ENCODE data around the gene MFSD12.

The MFSD12 gene

DNA sequence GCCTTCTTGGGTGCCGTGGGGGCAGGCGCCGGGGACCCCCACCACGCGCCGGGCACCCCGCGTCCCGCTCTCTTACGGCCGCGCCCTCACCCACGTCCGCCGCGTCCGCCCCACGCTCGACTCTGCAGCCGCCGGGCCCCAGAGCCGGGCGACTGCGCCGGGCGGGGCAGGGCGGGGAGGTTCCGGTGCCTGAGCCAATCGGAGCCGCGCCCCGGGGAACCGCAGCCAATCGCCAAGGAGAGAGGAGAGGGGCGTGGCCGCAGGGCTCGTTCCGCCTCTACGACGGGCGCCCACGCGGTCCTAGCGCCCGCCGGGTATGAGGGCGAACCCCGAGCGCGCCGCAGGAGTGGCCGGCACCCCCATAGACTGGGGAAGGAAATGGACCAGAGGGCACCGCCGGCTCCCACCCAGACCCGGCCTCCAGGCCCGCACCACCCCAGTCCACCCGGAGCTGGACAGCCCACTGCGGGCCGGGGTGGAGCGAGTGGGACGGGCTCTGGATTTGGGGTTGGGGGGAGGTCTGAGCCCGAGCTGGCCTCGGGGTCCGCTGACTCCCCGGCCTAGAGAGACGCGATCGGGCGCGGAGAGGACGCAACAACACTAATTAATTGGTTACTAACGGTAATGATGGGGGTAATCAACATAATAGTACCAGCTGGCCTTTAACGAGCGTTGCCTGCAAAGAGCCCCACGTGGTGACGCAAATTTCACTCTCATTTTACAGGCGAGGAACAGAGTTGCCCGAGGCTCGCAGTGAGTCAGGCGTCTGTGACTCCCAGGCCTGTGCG, at the start of gene MFSD12:
Gene MFSD12, minus strand, starts transcription at position 126 of the 788 bp plus-strand sequence. CDS start 183 bp downstream, outside the sequence.
- no peaks in the 10 kb centered on the region for H3K36me3 ChIP-seq (ENCODE audit: control insufficient read depth, insufficient read depth, low read length)
- H3K27ac ChIP-seq (ENCODE audit: low read depth, low read length), result peak within 1 kb of the TSS; percentile 33; the same call in 1 of the 2 replicates
- peaks cover 6% of the 10 kb centered on the region; the same call in 1 of the 2 replicates for H3K4me1 ChIP-seq (ENCODE audit: control insufficient read depth, insufficient read depth, low read length)
- H3K4me3 ChIP-seq (ENCODE audit: low read depth, low read length), result peak within 1 kb of the TSS; percentile 98
- no peaks in the 10 kb centered on the region for H3K9me3 ChIP-seq (ENCODE audit: control insufficient read depth, insufficient read depth, low read depth, low read length)
- H3K9ac ChIP-seq (ENCODE audit: low read length), result peak within 1 kb of the TSS; percentile 69
- H3K27me3 ChIP-seq (ENCODE audit: control insufficient read depth, insufficient read depth, low read length), result no peaks in the 10 kb centered on the region; the same call in 1 of the 2 replicates

DNA sequence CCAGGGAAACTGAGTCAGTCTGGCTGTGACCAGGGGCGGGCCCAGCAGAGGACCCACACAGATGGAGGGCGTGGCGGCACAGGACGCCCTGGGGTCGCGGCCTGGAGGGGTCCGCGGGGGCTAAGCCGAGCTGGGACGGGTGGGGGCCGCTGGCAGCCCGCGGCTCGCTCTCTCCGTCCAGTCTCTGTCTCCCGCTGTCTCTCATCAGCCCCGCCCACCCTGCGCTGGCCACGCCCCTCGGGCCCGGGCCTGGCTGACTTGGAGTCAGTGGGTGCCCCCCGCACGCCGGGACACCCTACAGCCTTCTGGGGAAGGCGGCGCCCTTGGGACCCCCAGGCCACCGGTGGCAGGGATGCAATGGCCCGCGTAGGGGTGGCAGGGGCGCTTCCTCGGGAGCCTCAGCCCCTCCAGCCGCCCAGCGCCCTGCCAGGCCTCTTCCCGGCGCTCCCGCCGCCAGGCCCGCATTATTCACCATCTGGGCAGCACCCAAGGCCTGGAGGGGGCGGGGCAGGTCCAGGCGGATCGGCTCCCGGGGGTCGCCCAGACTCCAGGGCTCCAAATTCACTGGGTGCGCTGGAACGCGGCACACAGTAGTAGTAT, 49.4 kb upstream of the MFSD12 start, which contains the start of gene TBXA2R:
Gene TBXA2R, minus strand, starts transcription at position 186 of the 600 bp plus-strand sequence. CDS start 6,241 bp downstream, outside the sequence.
- peak within 1 kb of the TSS; percentile 31 for H3K9ac ChIP-seq (ENCODE audit: low read length)
- H3K4me1 ChIP-seq (ENCODE audit: control insufficient read depth, insufficient read depth, low read length), result peaks cover 8% of the 10 kb centered on the region; the same call in 1 of the 2 replicates
- H3K27ac ChIP-seq (ENCODE audit: low read depth, low read length), result no peak within 1 kb of the TSS
- no peaks in the 10 kb centered on the region for H3K9me3 ChIP-seq (ENCODE audit: control insufficient read depth, insufficient read depth, low read depth, low read length)
- peaks cover 20% of the 10 kb centered on the region for H3K36me3 ChIP-seq (ENCODE audit: control insufficient read depth, insufficient read depth, low read length)
- peak within 1 kb of the TSS; percentile 64 for H3K4me3 ChIP-seq (ENCODE audit: low read depth, low read length)
- peaks cover 13% of the 10 kb centered on the region for H3K27me3 ChIP-seq (ENCODE audit: control insufficient read depth, insufficient read depth, low read length)

DNA sequence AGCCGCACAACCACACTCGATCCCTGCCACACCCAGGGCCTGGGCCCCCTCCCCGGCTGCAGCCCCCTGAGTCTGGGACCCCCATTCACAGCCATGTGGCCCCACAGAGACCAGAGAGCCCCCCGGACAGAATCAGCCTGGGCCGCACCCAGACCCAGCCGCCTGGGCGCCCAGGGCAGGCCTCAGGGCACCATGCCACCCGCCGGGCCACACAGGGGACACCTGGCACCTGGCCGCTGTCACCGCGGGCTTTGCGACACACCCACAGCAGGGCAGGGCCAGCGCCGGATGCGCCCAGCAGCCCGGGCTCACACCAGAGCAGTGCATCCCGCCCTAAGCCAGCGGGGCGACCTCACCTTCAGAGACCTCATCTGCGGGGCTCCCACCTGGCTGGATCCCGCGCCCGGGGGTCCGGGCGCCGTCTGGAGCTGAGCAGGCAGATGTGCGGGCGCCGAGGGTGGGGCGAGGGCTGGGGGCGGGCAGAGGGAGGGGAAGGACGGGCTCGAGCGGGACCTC, 48.8 kb upstream of the MFSD12 start:
- Histone ChIP-seq H3K27ac (ENCODE audit: low read depth, low read length) (no peak overlapping the region), H3K4me3 (ENCODE audit: low read depth, low read length) (peak overlapping the region; percentile 64), H3K9ac (ENCODE audit: low read length) (no peak overlapping the region)

DNA sequence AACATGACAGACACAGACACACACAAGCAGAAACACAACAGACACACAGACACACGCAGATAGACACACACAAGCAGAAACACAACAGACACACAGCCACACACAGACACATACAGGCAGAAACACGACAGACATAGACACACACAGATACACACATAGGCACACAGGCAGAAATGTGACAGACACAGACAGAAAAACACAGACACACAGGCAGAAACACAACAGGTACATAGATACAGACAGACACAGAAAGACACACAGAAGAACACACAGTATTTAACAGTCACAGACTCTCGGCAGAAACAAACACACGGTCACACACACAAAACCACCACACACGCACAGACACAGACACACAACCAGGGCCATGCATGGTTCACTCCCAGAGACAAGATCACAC, 48.4 kb upstream of the MFSD12 start:
- peak overlapping the region; percentile 64 for H3K4me3 ChIP-seq (ENCODE audit: low read depth, low read length)
- no peaks in the 10 kb centered on the region for H3K9me3 ChIP-seq (ENCODE audit: control insufficient read depth, insufficient read depth, low read depth, low read length)
- H3K9ac ChIP-seq (ENCODE audit: low read length), result no peak overlapping the region
- H3K36me3 ChIP-seq (ENCODE audit: control insufficient read depth, insufficient read depth, low read length), result peaks cover 11% of the 10 kb centered on the region
- peaks cover 8% of the 10 kb centered on the region; the same call in 1 of the 2 replicates for H3K4me1 ChIP-seq (ENCODE audit: control insufficient read depth, insufficient read depth, low read length)
- H3K27me3 ChIP-seq (ENCODE audit: control insufficient read depth, insufficient read depth, low read length), result peaks cover 13% of the 10 kb centered on the region
- H3K27ac ChIP-seq (ENCODE audit: low read depth, low read length), result no peak overlapping the region

More for the DNA sequence above, 48.8 kb upstream of the MFSD12 start:
- H3K36me3 ChIP-seq (ENCODE audit: control insufficient read depth, insufficient read depth, low read length), result peaks cover 15% of the 10 kb centered on the region
- peaks cover 8% of the 10 kb centered on the region; the same call in 1 of the 2 replicates for H3K4me1 ChIP-seq (ENCODE audit: control insufficient read depth, insufficient read depth, low read length)
- peaks cover 13% of the 10 kb centered on the region for H3K27me3 ChIP-seq (ENCODE audit: control insufficient read depth, insufficient read depth, low read length)
- H3K9me3 ChIP-seq (ENCODE audit: control insufficient read depth, insufficient read depth, low read depth, low read length), result no peaks in the 10 kb centered on the region

DNA sequence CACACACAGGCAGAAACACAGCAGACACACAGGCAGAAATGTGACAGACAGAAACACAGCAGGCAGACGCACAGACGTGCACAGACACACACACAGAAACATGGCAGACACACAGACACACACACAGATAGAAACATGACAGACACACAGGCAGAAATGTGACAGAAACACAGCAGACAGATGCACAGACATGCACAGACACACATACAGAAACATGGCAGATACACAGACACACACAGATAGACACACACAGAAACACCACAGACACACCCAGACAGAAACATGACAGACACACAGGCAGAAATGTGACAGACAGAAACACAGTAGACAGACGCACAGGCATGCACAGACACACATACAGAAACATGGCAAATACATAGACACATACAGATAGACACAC, 48.0 kb upstream of the MFSD12 start:
- Histone ChIP-seq H3K27ac (ENCODE audit: low read depth, low read length) (no peak overlapping the region), H3K9ac (ENCODE audit: low read length) (no peak overlapping the region), H3K9me3 (ENCODE audit: control insufficient read depth, insufficient read depth, low read depth, low read length) (no peaks in the 10 kb centered on the region), H3K4me1 (ENCODE audit: control insufficient read depth, insufficient read depth, low read length) (peaks cover 8% of the 10 kb centered on the region; the same call in 1 of the 2 replicates), H3K36me3 (ENCODE audit: control insufficient read depth, insufficient read depth, low read length) (peaks cover 7% of the 10 kb centered on the region), H3K4me3 (ENCODE audit: low read depth, low read length) (peak overlapping the region; percentile 64; the same call in 1 of the 2 replicates), H3K27me3 (ENCODE audit: control insufficient read depth, insufficient read depth, low read length) (peaks cover 13% of the 10 kb centered on the region)

DNA sequence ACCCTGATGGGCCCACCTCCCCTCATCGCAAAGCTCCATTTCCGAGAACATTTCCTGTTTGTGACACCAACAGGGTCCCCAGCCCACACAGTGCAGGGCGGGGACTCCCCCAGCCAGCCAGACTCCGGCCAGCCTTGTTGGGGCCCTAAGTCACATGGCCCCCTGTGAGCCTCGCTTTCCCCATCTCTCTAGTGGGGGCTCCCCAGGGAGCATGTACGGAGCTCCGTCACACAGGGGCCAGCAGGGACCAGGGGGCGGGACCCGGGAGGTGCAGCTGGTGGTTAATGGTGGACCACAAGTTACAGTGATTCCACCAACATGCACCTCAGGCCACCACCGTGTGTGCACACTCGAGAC, 47.6 kb upstream of the MFSD12 start:
- H3K4me1 ChIP-seq (ENCODE audit: control insufficient read depth, insufficient read depth, low read length), result peaks cover 8% of the 10 kb centered on the region; the same call in 1 of the 2 replicates
- H3K9ac ChIP-seq (ENCODE audit: low read length), result no peak overlapping the region
- H3K36me3 ChIP-seq (ENCODE audit: control insufficient read depth, insufficient read depth, low read length), result peaks cover 3% of the 10 kb centered on the region; the same call in 1 of the 2 replicates
- H3K9me3 ChIP-seq (ENCODE audit: control insufficient read depth, insufficient read depth, low read depth, low read length), result no peaks in the 10 kb centered on the region
- H3K27ac ChIP-seq (ENCODE audit: low read depth, low read length), result no peak overlapping the region
- H3K4me3 ChIP-seq (ENCODE audit: low read depth, low read length), result no peak overlapping the region
- peaks cover 13% of the 10 kb centered on the region for H3K27me3 ChIP-seq (ENCODE audit: control insufficient read depth, insufficient read depth, low read length)

DNA sequence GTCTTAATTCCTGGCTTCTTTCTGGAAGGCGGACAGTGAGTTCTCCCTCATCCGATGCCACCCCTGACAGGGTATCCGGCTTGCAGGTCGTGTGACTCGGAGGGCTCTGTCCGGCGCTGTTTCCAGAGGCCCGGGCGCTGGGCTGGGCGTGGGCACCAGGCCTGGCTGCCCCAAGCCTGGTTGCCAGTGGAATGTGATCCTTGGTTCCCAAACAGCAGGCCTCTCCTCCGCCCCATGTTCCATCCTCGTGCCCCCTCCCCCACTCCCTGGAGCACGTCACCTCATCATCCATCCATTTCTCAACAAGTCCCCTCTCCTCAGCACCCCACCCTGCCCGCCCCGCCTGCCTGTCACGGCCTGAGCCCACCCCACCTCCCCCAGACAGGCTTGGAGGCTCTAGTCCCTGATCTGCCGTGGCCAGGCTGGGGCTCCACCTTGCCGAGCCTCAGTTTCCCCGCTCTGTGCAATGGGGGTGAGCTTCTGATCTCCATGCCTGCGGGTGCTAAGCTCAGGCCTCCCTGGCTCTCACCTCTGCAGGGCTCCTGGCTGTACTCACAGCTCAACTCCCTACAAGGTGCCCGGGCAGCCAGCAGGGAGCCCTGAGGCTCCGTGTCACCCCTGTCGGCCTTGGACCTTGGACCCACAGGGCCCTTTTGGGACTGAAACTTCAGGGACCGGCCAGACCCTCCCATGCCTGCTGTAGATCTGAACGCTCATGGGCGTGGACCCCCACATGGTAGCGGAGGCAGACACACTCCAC, 47.0 kb upstream of the MFSD12 start:
- H3K36me3 ChIP-seq (ENCODE audit: control insufficient read depth, insufficient read depth, low read length), result no peaks in the 10 kb centered on the region
- no peak overlapping the region for H3K9ac ChIP-seq (ENCODE audit: low read length)
- peaks cover 13% of the 10 kb centered on the region for H3K27me3 ChIP-seq (ENCODE audit: control insufficient read depth, insufficient read depth, low read length)
- no peak overlapping the region for H3K27ac ChIP-seq (ENCODE audit: low read depth, low read length)
- peaks cover 8% of the 10 kb centered on the region; the same call in 1 of the 2 replicates for H3K4me1 ChIP-seq (ENCODE audit: control insufficient read depth, insufficient read depth, low read length)
- H3K9me3 ChIP-seq (ENCODE audit: control insufficient read depth, insufficient read depth, low read depth, low read length), result no peaks in the 10 kb centered on the region
- H3K4me3 ChIP-seq (ENCODE audit: low read depth, low read length), result no peak overlapping the region

DNA sequence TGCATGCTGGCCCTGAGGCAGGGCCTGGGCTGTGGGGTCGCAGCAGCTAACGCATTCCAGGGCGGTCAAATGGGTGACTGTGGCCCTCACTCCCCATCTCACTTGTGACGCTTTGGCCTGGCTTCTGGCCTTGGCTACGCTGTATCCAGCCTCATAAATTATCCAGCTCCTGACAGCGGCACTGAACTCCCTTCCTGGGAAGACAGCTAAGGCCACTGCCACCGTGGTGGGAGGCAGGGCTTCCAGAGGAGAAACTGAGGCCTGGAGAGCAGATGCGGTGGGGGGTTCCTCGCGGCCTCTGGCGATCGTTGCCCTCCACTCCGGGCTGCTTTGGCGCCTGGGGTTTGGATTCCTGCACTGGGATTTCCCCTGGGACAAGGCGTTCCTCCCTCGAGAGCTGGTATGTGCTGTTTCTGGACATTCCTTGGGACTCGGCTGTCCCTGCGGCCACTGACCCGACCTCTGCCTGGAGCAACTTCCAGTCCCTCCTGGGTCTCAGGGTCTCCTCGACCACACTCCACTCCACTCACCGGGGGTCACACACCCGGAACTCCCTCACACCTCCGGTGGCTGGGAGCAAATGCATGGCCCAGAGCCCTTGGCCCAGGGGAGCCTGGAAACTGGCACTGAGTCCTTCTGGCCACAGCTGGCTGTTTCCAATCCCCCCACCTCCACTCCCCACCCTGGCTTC, 45.9 kb upstream of the MFSD12 start:
- Histone ChIP-seq H3K36me3 (ENCODE audit: control insufficient read depth, insufficient read depth, low read length) (no peaks in the 10 kb centered on the region), H3K4me3 (ENCODE audit: low read depth, low read length) (no peak overlapping the region), H3K27me3 (ENCODE audit: control insufficient read depth, insufficient read depth, low read length) (peaks cover 13% of the 10 kb centered on the region), H3K4me1 (ENCODE audit: control insufficient read depth, insufficient read depth, low read length) (peaks cover 5% of the 10 kb centered on the region; the same call in 1 of the 2 replicates), H3K9me3 (ENCODE audit: control insufficient read depth, insufficient read depth, low read depth, low read length) (no peaks in the 10 kb centered on the region), H3K27ac (ENCODE audit: low read depth, low read length) (no peak overlapping the region), H3K9ac (ENCODE audit: low read length) (no peak overlapping the region)

DNA sequence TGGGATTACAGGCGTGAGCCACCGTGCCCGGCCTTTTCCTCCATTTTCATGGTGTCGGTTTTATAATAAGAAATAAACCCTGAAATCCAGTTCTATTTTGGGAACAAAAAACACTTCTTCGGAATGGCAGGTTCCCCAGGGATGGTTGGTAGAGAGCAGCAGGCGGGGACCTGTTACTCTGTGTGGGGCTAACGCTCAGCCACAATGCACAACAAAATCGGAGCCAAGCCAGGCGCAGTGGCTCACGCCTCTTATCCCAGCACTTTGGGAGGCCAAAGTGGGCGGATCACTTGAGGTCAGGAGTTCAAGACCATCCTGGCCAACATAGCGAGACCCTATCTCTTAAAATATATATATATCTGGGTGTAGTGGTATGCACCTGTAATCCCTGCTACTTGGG, 43.6 kb upstream of the MFSD12 start:
- Histone ChIP-seq H3K36me3 (ENCODE audit: control insufficient read depth, insufficient read depth, low read length) (no peaks in the 10 kb centered on the region), H3K4me1 (ENCODE audit: control insufficient read depth, insufficient read depth, low read length) (no peaks in the 10 kb centered on the region; the same call in 1 of the 2 replicates), H3K9ac (ENCODE audit: low read length) (no peak overlapping the region), H3K27me3 (ENCODE audit: control insufficient read depth, insufficient read depth, low read length) (peaks cover 10% of the 10 kb centered on the region), H3K4me3 (ENCODE audit: low read depth, low read length) (no peak overlapping the region), H3K27ac (ENCODE audit: low read depth, low read length) (no peak overlapping the region), H3K9me3 (ENCODE audit: control insufficient read depth, insufficient read depth, low read depth, low read length) (no peaks in the 10 kb centered on the region)

DNA sequence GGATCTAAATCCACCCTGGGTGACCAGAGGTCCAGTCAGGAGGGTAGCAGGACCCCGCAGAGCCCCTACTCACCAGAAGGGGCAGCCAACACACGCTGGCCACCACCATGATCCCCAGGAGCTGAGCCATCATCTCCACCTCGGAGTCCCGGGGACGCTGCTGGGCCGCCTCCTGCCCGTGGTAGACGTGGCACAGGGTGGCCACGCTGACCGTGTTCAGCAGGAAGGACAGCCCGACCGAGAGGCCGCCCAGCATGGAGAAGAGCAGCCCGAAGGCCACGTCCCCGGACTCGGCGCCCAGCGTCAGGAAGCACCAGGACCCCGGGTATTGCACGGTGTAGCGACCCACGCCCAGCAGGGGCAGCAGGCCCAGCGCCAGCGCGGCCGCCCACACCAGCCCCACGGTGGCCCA, 42.4 kb upstream of the MFSD12 start:
- Histone ChIP-seq H3K9me3 (ENCODE audit: control insufficient read depth, insufficient read depth, low read depth, low read length) (no peaks in the 10 kb centered on the region), H3K4me3 (ENCODE audit: low read depth, low read length) (no peak overlapping the region)

More for the DNA sequence above, 42.4 kb upstream of the MFSD12 start:
- Histone ChIP-seq H3K9ac (ENCODE audit: low read length) (no peak overlapping the region), H3K36me3 (ENCODE audit: control insufficient read depth, insufficient read depth, low read length) (no peaks in the 10 kb centered on the region), H3K27ac (ENCODE audit: low read depth, low read length) (no peak overlapping the region), H3K27me3 (ENCODE audit: control insufficient read depth, insufficient read depth, low read length) (no peaks in the 10 kb centered on the region), H3K4me1 (ENCODE audit: control insufficient read depth, insufficient read depth, low read length) (no peaks in the 10 kb centered on the region; the same call in 1 of the 2 replicates)

Data from HUES6 (cell line).